Gastrocnemius medialis (tissue), 4 donors: ENCODE results near the gene TNRC6B. TPM values are rescaled to one million over a fixed set of nuclear protein-coding genes. Genes with fewer than 3 reads are reported as not detected.

Experiments used
- ATAC-seq, 2 donors: fragments of 150-250 bp; one replicate each; pipeline ENCODE4 v1.9.1; 2016
- DNase-seq, 2 donors: peaks; one replicate each; pipeline ENCODE4 v3.0.0-alpha.2; 2019
- H3K27ac ChIP-seq, 4 donors: fragments of 200-600 bp; sonication (generic); 1 replicate in 1 of 4; 2 replicates in 3 of 4; pipeline ENCODE4 v1.5.1; 2016 to 2018; ENCODE audit warnings: mild to moderate bottlenecking in 2 of 4, moderate library complexity in 1 of 4
- H3K27me3 ChIP-seq, 3 donors: fragments of 200-600 bp; sonication (generic) in 2 of 3; 1 replicate in 1 of 3; 2 replicates in 2 of 3; pipeline versions ENCODE4 v1.5.1 to v1.6.0; 2016 to 2019; ENCODE audit warnings: mild to moderate bottlenecking in 1 of 3, moderate library complexity in 1 of 3
- H3K36me3 ChIP-seq, 2 donors: fragments of 200-600 bp; sonication (generic) in 1 of 2; one replicate each; pipeline ENCODE4 v1.5.1; 2017 to 2018
- H3K4me1 ChIP-seq, 2 donors: fragments of 200-600 bp; sonication (generic) in 1 of 2; one replicate each; pipeline ENCODE4 v1.5.1; 2016 to 2017; ENCODE audit warnings: mild to moderate bottlenecking in 2 of 2
- H3K4me3 ChIP-seq, 4 donors: fragments of 200-600 bp; sonication (generic) in 3 of 4; 1 replicate in 1 of 4; 2 replicates in 3 of 4; pipeline ENCODE4 v1.5.1; 2016 to 2019; ENCODE audit warnings: mild to moderate bottlenecking in 2 of 4
- H3K9me3 ChIP-seq, 3 donors: fragments of 200-600 bp; sonication (generic) in 2 of 3; 1 replicate in 1 of 3; 2 replicates in 2 of 3; pipeline ENCODE4 v1.5.1; 2016 to 2019
- CTCF ChIP-seq, 5 experiments: fragments of 450-650 bp in 3 of 5; fragments of 200-600 bp in 2 of 5; sonication (generic) in 2 of 5; IDR thresholded peaks in 4 of 5; conservative IDR thresholded peaks in 1 of 5; 1 replicate in 4 of 5; 2 replicates in 1 of 5; pipeline ENCODE4 v1.5.1; 2016 to 2019; ENCODE audit warnings: antibody characterized with exemption in 5 of 5, mild to moderate bottlenecking in 3 of 5, moderate library complexity in 3 of 5
- POLR2A ChIP-seq, 2 donors: fragments of 450-650 bp; IDR thresholded peaks; one replicate each; pipeline ENCODE4 v1.6.1; 2017; ENCODE audit warnings: antibody characterized with exemption in 2 of 2, mild to moderate bottlenecking in 2 of 2, moderate library complexity in 2 of 2
- in situ Hi-C, 4 donors: fragments of 200-750 bp; cut with MboI; loops; one replicate each; pipeline versions ENCODE4 v1.15.0 to v1.8.0; 2017; ENCODE audit warnings: low sequenced_read_pairs in 4 of 4
- intact Hi-C: fragments of 100-400 bp; cut with DNase I; formaldehyde crosslinking; loops from one replicate; pipeline ENCODE4 v1.15.1; 2023; ENCODE audit warnings: low total_unique reads
- total RNA-seq, 4 donors: library from RNA; depleted of rRNA; stranded (reverse); fragments of >200 nt; gene quantifications; one replicate each; pipeline versions ENCODE4 v1.1.0 to v1.2.3, GENCODE V29; 2016

Gene TNRC6B
- total RNA-seq, 4 donors from 2014 or later = 31.9 to 76.7 (median 57.0) TPM

DNA sequence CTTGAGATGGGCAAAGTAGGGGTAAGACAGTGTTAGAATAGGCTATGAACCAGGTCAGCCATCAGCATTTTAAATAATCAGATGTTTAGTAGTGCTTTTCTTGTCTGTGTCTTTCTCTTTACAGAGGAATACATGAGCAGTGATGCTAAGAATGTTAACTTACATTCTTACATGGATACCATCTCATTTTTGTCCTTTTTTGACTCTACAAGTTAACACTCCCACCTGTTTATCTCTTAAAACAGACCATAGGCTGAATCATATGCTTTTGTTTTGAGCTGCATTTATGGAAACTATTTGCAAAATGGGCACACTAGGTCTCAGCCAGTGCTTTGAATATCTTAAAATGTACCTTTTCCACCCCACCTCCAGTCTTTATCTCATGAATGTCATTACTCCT is 143.0 kb downstream of the TNRC6B start:
- ATAC-seq (no peak), DNase-seq (no peak)
- Histone ChIP-seq H3K4me1 (no peaks in the 10 kb centered on the region), H3K36me3 (peaks cover 2 to 71% of the 10 kb centered on the region in 2 donors), H3K4me3 (no peak overlapping the region), H3K27ac (no peak overlapping the region), H3K27me3 (no peaks in the 10 kb centered on the region), H3K9me3 (no peaks in the 10 kb centered on the region)
- in situ Hi-C loops = loop anchor here in 1 of 4 donors (25.0 kb wide), 1 partner anchor 92 kb away; no protein-coding TSS in a partner anchor
- TF ChIP-seq POLR2A (IDR thresholded peaks at IDR 0.05) (no peak), CTCF (IDR thresholded peaks at IDR 0.05 in 4 of 5, conservative IDR thresholded peaks at IDR 0.05 in 1 of 5) (no peak)
- intact Hi-C loops = no loop called here

DNA sequence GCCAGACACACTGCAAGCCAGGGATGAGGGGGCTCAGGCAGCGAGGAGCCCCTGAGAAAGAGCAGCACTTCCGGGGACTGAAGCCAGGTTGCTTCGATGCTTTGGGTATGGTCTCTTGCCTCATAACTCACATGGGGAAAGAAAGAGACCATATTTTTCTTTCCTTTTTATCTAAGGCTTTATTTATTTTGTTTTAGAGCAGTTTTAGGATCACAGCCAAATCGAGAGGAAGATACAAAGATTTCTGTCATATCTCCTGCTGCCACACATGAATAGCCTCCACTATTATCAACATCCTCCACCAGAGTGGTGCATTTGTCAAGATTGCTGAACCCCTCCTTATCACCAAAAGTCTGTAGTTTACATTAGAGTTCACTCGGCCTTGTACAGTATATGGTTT is 144.3 kb downstream of the TNRC6B start:
- H3K9me3 ChIP-seq = no peaks in the 10 kb centered on the region
- intact Hi-C loops (no loop called here), in situ Hi-C loops (loop anchor here in 1 of 4 donors (25.0 kb wide), 1 partner anchor 90 kb away; no protein-coding TSS in a partner anchor)
- DNase-seq (no peak), ATAC-seq (no peak)
- H3K27ac ChIP-seq = no peak overlapping the region
- H3K4me1 ChIP-seq = no peaks in the 10 kb centered on the region
- no peak for TF ChIP-seq POLR2A (IDR thresholded peaks at IDR 0.05)
- TF ChIP-seq CTCF (IDR thresholded peaks at IDR 0.05 in 4 of 5, conservative IDR thresholded peaks at IDR 0.05 in 1 of 5) = no peak
- peaks cover 2 to 57% of the 10 kb centered on the region in 2 donors for H3K36me3 ChIP-seq
- H3K4me3 ChIP-seq = no peak overlapping the region
- H3K27me3 ChIP-seq = no peaks in the 10 kb centered on the region

GRCh38 chr22:40322818-40323447 is 145.2 kb downstream of the TNRC6B start:
- intact Hi-C loops = no loop called here
- Histone ChIP-seq H3K4me1 (peaks cover 5 to 6% of the 10 kb centered on the region in 2 donors), H3K27me3 (no peaks in the 10 kb centered on the region), H3K27ac (no peak overlapping the region), H3K36me3 (peaks cover 2 to 48% of the 10 kb centered on the region in 2 donors), H3K4me3 (no peak overlapping the region), H3K9me3 (no peaks in the 10 kb centered on the region)
- no peak for DNase-seq
- TF ChIP-seq POLR2A (IDR thresholded peaks at IDR 0.05) (no peak), CTCF (IDR thresholded peaks at IDR 0.05 in 4 of 5, conservative IDR thresholded peaks at IDR 0.05 in 1 of 5) (no peak)
- no peak for ATAC-seq
- in situ Hi-C loops = loop anchor here in 1 of 4 donors (25.0 kb wide), 1 partner anchor 89 kb away; no protein-coding TSS in a partner anchor

DNA sequence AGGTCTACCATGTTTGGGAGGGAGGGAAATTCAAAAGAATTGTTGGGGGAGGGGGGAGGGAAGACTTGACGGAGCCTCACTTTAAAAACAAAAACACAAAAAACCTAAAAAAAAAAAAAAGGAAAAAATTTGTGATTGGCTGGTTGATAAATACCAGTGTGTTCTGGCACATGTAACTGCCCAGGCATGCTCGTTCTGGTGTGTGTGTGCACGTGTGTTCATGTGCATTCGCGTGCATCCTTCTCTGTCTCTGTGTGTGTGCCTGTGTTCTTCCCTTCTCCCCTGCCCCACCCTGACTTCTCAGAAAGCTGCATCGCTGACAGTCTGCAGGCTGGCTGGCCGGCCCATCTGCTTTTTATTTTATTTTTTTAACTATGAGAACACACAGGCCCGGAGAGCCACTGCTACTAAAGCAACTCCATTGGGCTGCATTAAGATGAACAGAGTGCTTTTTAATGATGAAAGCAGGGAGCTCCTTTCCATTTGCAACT is 146.0 kb downstream of the TNRC6B start:
- ATAC-seq = no peak
- H3K27me3 ChIP-seq = no peaks in the 10 kb centered on the region
- H3K36me3 ChIP-seq = peaks cover 0 to 41% of the 10 kb centered on the region in 2 donors
- H3K9me3 ChIP-seq = no peaks in the 10 kb centered on the region
- in situ Hi-C loops = loop anchor here in 1 of 4 donors (25.0 kb wide), 1 partner anchor 89 kb away; no protein-coding TSS in a partner anchor
- no peak overlapping the region for H3K4me3 ChIP-seq
- no peak overlapping the region for H3K27ac ChIP-seq
- H3K4me1 ChIP-seq = peaks cover 5 to 6% of the 10 kb centered on the region in 2 donors
- TF ChIP-seq CTCF (IDR thresholded peaks at IDR 0.05 in 4 of 5, conservative IDR thresholded peaks at IDR 0.05 in 1 of 5) (no peak), POLR2A (IDR thresholded peaks at IDR 0.05) (no peak)
- DNase-seq = no peak
- intact Hi-C loops = no loop called here
